Esophagus squamous epithelium (tissue), 5 donors: Measurements from ENCODE around the gene DPH7. TPM values are rescaled to one million over a fixed set of nuclear protein-coding genes. Genes with fewer than 3 reads are reported as not detected.
"Not testable (repeated sequence)": the region's sequence is repeated elsewhere in the genome, so short reads cannot be mapped to it uniquely, and the experiment has no call there.

Source experiments
- DNase-seq: peaks from one replicate; lab custom pipeline; 2025; lab: John Stamatoyannopoulos, UW
- H3K27ac ChIP-seq, 4 donors: fragments of 200-600 bp; sonication (generic); one replicate each; pipeline ENCODE4 v1.5.1; 2016 to 2019; ENCODE audit warnings: mild to moderate bottlenecking in 1 of 4
- H3K27me3 ChIP-seq, 4 donors: fragments of 200-600 bp; sonication (generic); 1 replicate in 3 of 4; 2 replicates in 1 of 4; pipeline versions ENCODE4 v1.5.1 to v1.6.0; 2017 to 2021; ENCODE audit warnings: antibody characterized with exemption in 1 of 4
- H3K36me3 ChIP-seq, 3 donors: fragments of 200-600 bp; sonication (generic); one replicate each; pipeline ENCODE4 v1.5.1; 2016 to 2019
- H3K4me1 ChIP-seq, 3 donors: fragments of 200-600 bp; sonication (generic); one replicate each; pipeline ENCODE4 v1.5.1; 2017 to 2019
- H3K4me3 ChIP-seq, 4 donors: fragments of 200-600 bp; sonication (generic); 1 replicate in 3 of 4; 2 replicates in 1 of 4; pipeline ENCODE4 v1.5.1; 2016 to 2019; ENCODE audit warnings: mild to moderate bottlenecking in 2 of 4, moderate library complexity in 1 of 4
- H3K9me3 ChIP-seq, 3 donors: fragments of 200-600 bp; sonication (generic); one replicate each; pipeline ENCODE4 v1.5.1; 2016 to 2019
- POLR2A ChIP-seq, 4 donors: fragments of 450-650 bp; IDR thresholded peaks; one replicate each; pipeline ENCODE4 v1.6.1; 2017; ENCODE audit warnings: antibody characterized with exemption in 4 of 4, mild to moderate bottlenecking in 4 of 4, moderate library complexity in 3 of 4
- WGBS, 2 donors: methylation state at CpG; one replicate each; pipeline ENCODE4 v1.1.5; 2018; 5-methylcytosine and 5-hydroxymethylcytosine counted together
- intact Hi-C: fragments of 100-400 bp; cut with DNase I; formaldehyde crosslinking; loops from one replicate; pipeline ENCODE4 v1.15.0; 2022
- total RNA-seq, 4 donors: library from RNA; depleted of rRNA; stranded (reverse); fragments of >200 nt; gene quantifications; one replicate each; pipeline ENCODE4 v1.1.0, GENCODE V29; 2016
- TF ChIP-seq, protein P1 (sequence below), 6 experiments: fragments of 450-650 bp in 4 of 6; fragments of 200-600 bp in 2 of 6; sonication (generic) in 2 of 6; IDR thresholded peaks; one replicate each; pipeline ENCODE4 v1.5.1; 2016 to 2019; ENCODE audit warnings: antibody characterized with exemption in 6 of 6, mild to moderate bottlenecking in 4 of 6, moderate library complexity in 4 of 6
- donor health status: DM: yes; HTN: yes; CAD: no.

Gene DPH7
- total RNA-seq, 4 donors from 2014 or later = 13.4 to 32.2 (median 21.7) TPM

DNA sequence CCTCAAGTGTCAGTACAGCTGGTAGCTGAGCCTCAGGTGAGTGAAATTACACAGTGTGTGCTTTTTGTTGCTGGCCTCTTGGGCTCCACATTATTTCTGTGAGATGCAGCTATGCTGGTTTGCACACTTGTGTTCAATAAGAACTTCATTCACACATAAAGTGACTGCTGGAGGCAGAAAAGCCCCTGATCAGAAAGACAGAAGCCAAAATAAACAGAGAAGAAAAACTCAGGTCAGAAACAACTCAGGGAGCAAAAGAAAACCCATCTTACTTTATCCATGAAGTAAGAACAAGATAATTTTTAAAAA is 43.7 kb downstream of the DPH7 start:
- no peak for TF ChIP-seq POLR2A (IDR thresholded peaks at IDR 0.05)
- TF ChIP-seq, protein P1, sequence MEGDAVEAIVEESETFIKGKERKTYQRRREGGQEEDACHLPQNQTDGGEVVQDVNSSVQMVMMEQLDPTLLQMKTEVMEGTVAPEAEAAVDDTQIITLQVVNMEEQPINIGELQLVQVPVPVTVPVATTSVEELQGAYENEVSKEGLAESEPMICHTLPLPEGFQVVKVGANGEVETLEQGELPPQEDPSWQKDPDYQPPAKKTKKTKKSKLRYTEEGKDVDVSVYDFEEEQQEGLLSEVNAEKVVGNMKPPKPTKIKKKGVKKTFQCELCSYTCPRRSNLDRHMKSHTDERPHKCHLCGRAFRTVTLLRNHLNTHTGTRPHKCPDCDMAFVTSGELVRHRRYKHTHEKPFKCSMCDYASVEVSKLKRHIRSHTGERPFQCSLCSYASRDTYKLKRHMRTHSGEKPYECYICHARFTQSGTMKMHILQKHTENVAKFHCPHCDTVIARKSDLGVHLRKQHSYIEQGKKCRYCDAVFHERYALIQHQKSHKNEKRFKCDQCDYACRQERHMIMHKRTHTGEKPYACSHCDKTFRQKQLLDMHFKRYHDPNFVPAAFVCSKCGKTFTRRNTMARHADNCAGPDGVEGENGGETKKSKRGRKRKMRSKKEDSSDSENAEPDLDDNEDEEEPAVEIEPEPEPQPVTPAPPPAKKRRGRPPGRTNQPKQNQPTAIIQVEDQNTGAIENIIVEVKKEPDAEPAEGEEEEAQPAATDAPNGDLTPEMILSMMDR (IDR thresholded peaks at IDR 0.05) = no peak
- Histone ChIP-seq H3K27me3 (no peaks in the 10 kb centered on the region), H3K36me3 (peaks cover 0 to 3% (median 0%) of the 10 kb centered on the region in 3 donors), H3K9me3 (no peaks in the 10 kb centered on the region), H3K4me3 (no peak overlapping the region), H3K4me1 (peaks cover 0 to 20% (median 3%) of the 10 kb centered on the region in 3 donors), H3K27ac (no peak overlapping the region)
- no peak for DNase-seq
- intact Hi-C loops = no loop called here

DNA sequence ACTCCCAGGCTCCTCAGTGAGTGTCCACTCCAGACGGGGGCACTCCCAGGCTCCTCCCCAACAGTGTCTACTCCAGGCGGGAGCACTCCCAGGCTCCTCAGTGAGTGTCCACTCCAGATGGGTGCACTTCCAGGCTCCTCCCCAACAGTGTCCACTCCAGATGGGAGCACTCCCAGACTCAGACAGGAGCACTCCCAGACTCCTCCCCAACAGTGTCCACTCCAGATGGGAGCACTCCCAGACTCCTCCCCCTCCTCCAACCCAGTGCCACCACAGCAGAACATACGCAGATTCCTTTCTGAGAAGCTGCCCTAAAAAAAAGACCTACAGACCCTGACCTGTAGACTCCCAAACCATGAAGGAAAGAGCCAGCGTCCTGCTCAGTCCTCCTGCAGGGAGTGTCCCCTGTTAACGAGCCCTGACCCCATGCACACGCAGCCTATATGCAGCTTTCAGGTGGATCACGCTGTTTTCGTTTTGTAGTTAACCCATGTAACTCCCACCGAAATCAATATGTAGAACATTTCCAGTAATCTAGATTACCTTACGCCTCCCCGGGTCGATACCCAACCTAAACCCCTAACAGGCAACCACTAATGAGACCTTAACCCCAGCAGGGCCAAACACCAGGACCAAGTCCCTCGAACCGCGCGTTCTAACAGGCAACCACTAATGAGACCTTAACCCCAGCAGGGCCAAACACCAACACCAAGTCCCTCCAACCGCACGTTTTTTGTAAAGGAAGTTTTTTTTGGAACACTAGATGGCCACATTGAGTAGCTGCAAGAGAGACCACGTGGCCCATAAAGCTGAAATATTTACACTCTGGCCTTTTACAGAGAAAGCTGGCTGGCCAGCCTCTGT is 44.2 kb downstream of the DPH7 start:
- Histone ChIP-seq H3K27me3 (no peaks in the 10 kb centered on the region), H3K9me3 (no peaks in the 10 kb centered on the region), H3K36me3 (no peaks in the 10 kb centered on the region), H3K4me1 (peaks cover 0 to 20% (median 3%) of the 10 kb centered on the region in 3 donors), H3K4me3 (no peak overlapping the region), H3K27ac (no peak overlapping the region)
- intact Hi-C loops = no loop called here
- DNase-seq = no peak
- no peak for TF ChIP-seq POLR2A (IDR thresholded peaks at IDR 0.05)
- TF ChIP-seq, protein P1 (IDR thresholded peaks at IDR 0.05) = peak; percentile 48 to 68 (median 58)
- 48 to 49% methylated on average over 14 to 16 of the region's 19 CpGs for WGBS, 2 donors

DNA sequence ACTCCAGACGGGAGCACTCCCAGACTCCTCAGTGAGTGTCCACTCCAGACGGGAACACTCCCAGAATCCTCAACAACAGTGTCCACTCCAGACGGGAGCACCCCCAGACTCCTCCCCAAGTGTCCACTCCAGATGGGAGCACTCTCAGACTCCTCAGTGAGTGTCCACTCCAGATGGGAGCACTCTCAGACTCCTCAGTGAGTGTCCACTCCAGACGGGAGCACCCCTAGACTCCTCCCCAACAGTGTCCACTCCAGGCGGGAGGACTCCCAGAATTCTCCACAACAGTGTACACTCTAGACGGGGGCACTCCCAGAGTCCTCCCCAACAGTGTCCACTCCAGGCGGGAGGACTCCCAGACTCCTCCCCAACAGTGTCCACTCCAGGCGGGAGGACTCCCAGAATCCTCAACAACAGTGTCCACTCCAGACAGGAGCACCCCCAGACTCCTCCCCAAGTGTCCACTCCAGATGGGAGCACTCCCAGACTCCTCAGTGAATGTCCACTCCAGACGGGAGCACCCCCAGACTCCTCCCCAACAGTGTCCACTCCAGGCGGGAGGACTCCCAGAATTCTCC is 45.7 kb downstream of the DPH7 start:
- WGBS, 2 donors = 64 to 82% methylated on average over 3 to 5 of the region's 10 CpGs
- H3K9me3 ChIP-seq, H3K4me3 ChIP-seq, H3K36me3 ChIP-seq, H3K27ac ChIP-seq, H3K27me3 ChIP-seq, intact Hi-C loops, DNase-seq: not testable (repeated sequence)
- peaks cover 0 to 20% (median 3%) of the 10 kb centered on the region in 3 donors for H3K4me1 ChIP-seq

DNA sequence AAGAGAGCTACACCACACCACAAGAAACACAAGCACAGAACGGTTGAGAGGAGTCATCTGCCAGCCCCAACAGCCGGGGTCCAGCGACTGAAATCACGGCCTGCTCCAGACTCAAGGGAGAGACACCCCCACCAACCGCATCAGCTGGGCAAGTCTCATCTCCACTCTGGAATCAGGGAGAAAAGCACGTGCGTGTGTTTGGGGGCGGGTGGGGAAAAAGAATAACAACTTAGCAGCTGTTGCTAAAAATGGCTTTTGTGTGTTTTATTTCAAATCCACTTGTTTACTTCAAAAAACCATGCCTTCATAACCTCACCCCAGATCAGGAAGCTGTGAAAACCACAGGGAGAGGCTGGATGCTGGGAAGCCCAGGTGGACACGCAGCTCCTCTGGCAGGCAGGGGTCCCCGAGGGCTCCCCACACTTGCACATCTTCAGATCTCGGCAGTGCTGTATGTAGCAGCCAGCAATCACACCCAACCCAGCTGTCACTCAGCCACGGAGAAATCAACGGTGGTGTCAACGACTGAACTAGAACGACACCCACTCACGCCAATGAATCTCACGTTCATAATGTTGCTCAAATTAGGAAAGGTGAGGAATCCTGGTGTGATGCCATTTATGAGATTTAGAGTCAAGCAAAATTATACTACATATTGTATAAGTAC is 47.5 kb downstream of the DPH7 start:
- H3K4me1 ChIP-seq = peaks cover 0 to 20% (median 3%) of the 10 kb centered on the region in 3 donors
- H3K4me3 ChIP-seq = no peak overlapping the region
- no peaks in the 10 kb centered on the region for H3K27me3 ChIP-seq
- TF ChIP-seq, protein P1 (IDR thresholded peaks at IDR 0.05) = no peak
- no peaks in the 10 kb centered on the region for H3K36me3 ChIP-seq
- no peaks in the 10 kb centered on the region for H3K9me3 ChIP-seq
- H3K27ac ChIP-seq = peak overlapping the region in 1 of 4 donors; percentile 17
- intact Hi-C loops = no loop called here
- DNase-seq = no peak
- 72 to 73% methylated on average over 12 to 15 of the region's 17 CpGs for WGBS, 2 donors

DNA sequence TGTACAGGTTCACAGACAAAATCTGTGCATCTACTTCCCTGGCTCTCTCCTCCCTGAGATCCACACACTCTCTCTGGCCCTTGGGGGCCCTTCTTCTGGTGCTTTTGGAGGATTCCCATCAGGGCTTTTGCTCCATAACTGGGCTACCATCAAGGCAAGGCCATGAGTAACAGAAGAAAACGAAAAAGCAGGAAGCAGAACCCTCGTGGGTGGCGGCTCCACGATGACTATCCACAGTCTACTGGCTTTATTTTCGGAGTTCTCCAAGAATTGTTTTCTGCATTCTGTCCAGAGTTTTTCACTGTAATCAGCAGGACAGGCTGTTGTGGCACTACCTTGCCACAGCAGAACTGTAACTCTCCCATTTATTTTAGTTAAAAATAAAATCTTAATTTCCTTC is 48.4 kb downstream of the DPH7 start:
- Histone ChIP-seq H3K4me1 (peaks cover 0 to 22% (median 3%) of the 10 kb centered on the region in 3 donors), H3K36me3 (no peaks in the 10 kb centered on the region), H3K27me3 (no peaks in the 10 kb centered on the region), H3K4me3 (no peak overlapping the region), H3K27ac (no peak overlapping the region), H3K9me3 (no peaks in the 10 kb centered on the region)
- TF ChIP-seq, protein P1 (IDR thresholded peaks at IDR 0.05) = no peak
- no peak for TF ChIP-seq POLR2A (IDR thresholded peaks at IDR 0.05)
- no peak for DNase-seq
- intact Hi-C loops = no loop called here
- 60 to 81% methylated on average over 5 of the region's 5 CpGs for WGBS, 2 donors
